HG03442 (cell line): ENCODE measurements around the gene SKIC2.
A peak's percentile ranks its signal among the peaks of the same experiment; 100 is the strongest.

Experiments
- ATAC-seq: cut with Tn5 transposase; IDR thresholded peaks from one replicate; pipeline ENCODE4 v1.9.1; 2021; ENCODE audit warnings: mild to moderate bottlenecking, moderate library complexity; ENCODE audit not compliant: unreplicated experiment

SKIC2 gene

DNA sequence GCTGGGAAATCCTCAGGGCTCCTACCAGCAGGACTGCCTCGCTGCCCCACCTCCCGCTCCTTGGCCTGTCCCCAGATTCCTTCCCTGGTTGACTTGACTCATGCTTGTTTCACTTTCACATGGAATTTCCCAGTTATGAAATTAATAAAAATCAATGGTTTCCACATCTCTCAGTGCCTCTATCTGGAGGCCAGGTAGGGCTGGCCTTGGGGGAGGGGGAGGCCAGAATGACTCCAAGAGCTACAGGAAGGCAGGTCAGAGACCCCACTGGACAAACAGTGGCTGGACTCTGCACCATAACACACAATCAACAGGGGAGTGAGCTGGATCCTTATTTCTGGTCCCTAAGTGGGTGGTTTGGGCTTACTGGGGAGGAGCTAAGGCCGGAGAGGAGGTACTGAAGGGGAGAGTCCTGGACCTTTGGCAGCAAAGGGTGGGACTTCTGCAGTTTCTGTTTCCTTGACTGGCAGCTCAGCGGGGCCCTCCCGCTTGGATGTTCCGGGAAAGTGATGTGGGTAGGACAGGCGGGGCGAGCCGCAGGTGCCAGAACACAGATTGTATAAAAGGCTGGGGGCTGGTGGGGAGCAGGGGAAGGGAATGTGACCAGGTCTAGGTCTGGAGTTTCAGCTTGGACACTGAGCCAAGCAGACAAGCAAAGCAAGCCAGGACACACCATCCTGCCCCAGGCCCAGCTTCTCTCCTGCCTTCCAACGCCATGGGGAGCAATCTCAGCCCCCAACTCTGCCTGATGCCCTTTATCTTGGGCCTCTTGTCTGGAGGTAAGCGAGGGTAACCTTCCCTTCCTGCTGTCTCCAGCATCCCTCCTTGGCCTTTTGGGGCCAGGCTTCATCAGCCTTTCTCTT is 13.2 kb upstream of the SKIC2 start, which contains the start of gene CFB:
Gene CFB, plus strand, starts transcription at position 589 of the 863 bp plus-strand sequence. Its CDS starts 127 bp downstream, at position 716.
- ATAC-seq, result no peak

DNA sequence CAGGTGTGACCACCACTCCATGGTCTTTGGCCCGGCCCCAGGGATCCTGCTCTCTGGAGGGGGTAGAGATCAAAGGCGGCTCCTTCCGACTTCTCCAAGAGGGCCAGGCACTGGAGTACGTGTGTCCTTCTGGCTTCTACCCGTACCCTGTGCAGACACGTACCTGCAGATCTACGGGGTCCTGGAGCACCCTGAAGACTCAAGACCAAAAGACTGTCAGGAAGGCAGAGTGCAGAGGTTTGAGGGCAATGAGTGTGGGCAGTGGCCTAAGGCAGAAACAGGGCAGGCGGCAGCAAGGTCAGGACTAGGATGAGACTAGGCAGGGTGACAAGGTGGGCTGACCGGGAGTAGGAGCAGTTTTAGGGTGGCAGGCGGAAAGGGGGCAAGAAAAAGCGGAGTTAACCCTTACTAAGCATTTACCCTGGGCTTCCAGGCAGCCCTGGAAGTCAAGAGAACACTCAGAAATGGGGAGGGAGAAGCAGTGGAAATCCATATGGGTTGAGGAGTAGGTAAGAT is 12.5 kb upstream of the SKIC2 start:
- ATAC-seq, result no peak

DNA sequence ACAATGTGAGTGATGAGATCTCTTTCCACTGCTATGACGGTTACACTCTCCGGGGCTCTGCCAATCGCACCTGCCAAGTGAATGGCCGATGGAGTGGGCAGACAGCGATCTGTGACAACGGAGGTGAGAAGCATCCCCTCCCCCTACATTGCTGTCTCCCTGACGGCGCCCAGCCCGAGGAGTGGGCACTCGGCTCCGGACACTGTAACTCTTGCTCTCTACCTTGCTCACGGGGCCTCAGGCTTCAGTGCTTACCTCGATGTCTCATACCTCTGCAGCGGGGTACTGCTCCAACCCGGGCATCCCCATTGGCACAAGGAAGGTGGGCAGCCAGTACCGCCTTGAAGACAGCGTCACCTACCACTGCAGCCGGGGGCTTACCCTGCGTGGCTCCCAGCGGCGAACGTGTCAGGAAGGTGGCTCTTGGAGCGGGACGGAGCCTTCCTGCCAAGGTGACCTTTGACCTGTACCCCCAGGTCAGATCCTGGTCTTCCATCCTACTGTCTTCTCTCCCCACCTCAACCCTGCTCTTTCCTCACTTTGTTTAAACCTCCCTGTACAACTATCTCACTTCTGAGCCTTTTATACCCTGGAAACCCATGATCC is 11.8 kb upstream of the SKIC2 start:
- ATAC-seq, result no peak

DNA sequence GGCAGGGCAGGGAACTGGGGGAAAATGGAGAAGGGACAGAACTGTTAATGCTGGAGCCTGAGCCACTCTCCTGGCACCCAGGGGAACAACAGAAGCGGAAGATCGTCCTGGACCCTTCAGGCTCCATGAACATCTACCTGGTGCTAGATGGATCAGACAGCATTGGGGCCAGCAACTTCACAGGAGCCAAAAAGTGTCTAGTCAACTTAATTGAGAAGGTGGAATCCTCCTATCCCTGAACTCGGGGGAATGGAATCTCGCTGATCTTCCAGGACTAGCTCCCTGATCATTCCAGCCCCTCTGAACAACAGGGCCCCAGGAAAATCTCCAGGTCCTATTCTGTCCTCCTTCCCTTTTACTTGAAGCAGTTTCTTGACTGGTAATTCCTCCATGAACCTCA is 11.1 kb upstream of the SKIC2 start:
- ATAC-seq, result no peak

DNA sequence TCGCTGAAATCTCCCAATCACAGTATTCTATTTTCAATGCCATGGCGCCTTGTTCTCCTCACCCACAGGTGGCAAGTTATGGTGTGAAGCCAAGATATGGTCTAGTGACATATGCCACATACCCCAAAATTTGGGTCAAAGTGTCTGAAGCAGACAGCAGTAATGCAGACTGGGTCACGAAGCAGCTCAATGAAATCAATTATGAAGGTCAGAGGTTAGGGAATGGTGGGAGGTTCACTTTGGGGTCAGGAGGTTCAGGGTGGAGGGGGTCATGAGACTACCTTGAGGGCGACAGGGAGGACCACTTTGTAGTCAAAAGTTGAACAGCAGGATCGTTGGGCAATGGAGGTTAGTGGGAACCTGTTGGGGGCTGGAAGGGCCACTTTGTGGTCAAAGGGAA is 10.7 kb upstream of the SKIC2 start:
- ATAC-seq, result no peak

DNA sequence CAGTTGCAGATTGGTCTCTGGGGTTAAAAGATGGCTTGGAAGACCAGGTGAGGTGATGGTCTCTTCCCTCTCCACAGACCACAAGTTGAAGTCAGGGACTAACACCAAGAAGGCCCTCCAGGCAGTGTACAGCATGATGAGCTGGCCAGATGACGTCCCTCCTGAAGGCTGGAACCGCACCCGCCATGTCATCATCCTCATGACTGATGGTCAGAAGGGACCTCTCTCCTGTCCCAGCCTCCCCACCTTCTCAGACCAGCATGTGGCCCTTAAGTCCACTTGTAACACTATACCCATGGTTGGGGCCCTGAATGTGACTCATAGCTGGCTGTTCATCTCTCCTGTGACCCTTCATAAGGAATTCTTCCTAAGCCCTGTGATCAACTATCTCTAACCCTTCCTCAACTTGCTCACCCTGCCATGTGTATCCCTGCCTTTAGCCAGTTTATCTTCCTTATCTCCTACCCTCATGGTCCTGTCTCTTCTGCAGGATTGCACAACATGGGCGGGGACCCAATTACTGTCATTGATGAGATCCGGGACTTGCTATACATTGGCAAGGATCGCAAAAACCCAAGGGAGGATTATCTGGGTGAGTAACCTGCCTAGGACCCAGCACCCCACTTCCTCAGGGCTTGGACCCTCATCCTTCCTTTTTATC is 10.1 kb upstream of the SKIC2 start:
- ATAC-seq, result no peak

DNA sequence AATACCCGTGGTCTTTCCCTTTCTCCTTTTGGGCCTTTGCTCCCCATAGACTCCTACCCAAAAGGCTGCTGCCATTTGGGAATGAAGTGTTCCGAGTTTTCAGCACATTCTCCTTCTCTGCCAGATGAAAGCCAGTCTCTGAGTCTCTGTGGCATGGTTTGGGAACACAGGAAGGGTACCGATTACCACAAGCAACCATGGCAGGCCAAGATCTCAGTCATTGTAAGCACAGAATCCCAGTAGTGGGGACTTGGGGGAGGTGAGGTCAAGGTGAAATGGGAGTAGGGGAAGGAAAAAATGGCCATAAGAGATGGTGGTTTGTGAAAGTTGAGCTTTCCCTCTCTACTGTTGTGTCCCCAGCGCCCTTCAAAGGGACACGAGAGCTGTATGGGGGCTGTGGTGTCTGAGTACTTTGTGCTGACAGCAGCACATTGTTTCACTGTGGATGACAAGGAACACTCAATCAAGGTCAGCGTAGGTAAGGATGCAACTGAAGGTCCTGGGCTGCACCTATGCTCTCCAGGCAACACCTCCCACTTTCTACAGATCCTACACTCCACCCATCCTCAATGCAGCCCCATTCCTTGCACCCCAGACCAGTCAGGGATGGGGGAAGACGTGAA is 8.9 kb upstream of the SKIC2 start:
- ATAC-seq, result no peak

DNA sequence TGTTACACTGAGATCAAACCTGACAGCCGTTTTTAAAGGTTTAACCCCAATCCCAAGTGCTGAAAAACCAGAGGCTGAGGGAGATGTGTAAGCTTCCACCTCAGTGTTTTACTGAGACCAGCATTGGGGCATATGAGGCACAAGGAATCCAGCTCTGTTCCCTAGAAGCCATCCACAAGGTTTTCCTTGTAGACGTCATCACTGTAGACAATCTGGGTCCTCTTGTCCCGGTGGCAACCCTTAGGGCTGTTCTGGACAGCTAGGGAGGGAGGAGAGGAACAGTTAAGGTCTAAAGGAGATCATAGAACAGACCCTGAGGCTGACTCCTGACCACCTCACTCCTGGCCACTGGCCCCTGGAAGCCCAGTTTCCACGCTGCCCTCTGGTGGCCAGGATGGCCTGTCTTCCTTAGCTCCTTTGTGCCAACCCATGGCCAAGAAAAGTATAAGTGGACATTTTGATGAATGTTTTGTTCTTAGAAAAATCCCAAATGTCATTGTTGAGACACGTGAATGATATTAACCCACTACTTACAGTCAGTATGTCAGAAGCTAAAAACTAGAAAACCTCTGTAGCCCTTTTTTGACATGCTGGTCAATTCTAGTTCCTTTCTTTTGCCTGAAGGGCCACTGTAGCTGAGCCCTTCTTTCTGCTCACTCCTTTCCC is 6.7 kb upstream of the SKIC2 start:
- ATAC-seq, result no peak

DNA sequence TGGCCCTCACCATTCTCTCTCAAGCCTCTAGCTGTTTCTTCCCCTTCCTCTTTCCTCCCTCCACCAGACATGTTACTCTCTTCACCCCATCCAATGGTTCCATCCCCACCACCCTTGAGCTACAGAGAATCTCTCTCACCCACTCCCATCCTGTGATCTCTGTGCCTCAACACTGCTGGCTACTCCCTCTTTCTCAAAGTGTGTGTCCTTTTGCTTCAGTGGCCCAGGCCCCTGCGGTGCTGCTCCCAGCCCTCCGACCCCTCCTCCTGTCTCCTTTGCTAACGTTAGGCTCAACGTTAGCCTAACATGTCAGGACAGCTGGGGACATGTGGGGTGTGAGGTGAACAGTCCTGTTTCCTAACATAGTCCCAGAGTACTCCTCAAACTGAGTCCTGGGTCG is 6.1 kb upstream of the SKIC2 start:
- ATAC-seq, result no peak

DNA sequence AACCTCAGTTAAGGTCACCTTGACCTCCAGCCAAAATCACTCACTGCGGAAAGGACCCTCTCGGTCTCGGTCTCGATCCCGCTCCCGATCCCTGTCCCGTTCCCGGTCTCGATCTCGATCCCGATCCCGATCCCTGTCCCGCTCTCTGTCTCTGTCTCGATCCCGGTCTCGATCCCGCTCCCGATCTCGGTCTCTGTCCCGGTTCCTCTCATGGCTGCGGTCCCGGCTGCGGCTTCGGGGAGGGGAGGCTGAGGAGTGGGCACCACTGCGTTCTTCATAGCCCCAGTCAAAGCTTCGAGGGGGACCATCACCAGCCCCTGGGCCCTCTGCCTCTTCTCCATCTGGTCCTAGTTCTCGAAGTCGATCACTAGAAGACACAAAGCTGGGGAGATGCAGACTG is 4.5 kb upstream of the SKIC2 start:
- ATAC-seq, result no peak

DNA sequence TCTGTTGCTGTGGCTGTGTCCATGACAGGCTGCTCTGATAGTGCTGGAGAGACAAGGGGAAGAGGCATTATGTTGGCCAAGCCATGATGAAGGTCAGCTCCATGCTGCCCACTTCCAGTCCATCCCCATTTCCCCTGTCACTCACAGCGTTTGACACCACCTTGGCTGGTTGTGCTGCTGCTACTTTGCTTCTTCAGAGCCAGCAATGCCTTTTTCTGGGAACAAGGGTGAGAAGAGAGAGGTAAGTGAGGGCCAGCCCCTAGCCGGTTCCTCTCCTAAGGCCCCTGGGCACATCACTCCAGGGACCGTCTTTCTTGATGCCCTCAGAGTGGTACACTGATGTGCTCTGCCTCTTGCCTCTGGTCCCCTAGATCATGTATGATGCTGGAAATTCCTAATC is 2.2 kb upstream of the SKIC2 start:
- no peak for ATAC-seq

DNA sequence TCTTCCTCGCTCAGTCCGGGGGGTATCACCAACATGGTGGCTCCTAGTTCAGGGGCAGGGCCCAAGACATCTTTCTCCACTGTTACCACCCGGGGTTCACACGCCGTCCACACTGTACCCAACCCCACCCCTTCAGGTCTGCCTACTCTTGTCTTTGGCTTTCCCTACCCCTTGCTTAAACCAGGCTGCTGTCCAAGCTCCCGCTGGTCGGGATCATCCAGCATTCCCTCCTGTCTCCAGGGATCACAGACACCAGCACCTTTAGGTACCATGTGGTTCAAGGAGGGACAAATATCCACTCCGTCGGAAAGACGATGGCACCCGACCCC is 599 bp upstream of the SKIC2 start:
- ATAC-seq, result peak; percentile 11

DNA sequence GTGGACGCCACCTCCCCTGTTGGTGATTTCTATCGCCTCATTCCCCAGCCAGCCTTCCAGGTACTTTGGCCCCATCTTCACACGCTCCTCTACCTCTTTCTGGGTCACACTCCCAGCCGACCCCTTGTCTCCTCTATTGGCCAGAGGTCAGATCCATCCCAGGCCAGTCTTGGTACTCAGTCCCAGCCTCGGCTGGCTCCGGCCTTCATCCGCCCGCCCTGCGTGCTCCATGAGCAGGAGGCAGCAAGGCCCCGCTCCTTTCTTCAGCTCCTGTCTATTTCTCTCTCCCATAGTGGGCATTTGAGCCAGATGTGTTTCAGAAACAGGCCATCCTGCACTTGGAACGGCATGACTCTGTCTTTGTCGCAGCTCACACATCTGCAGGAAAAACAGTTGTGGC is 2.6 kb downstream of the SKIC2 start:
- ATAC-seq, result no peak

DNA sequence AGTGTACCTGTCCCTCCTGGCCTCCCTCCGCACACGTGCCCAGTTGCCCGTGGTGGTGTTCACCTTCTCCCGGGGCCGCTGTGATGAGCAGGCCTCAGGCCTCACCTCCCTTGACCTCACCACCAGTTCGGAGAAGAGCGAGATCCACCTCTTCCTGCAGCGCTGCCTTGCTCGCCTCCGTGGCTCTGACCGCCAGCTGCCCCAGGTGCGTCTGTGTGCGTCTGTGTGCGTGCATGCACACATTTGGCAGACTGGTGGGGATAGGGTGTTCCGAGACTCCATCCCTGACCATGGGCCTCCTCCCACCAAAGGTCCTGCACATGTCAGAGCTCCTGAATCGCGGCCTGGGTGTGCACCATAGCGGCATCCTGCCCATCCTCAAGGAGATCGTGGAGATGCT is 4.9 kb downstream of the SKIC2 start:
- ATAC-seq, result no peak

DNA sequence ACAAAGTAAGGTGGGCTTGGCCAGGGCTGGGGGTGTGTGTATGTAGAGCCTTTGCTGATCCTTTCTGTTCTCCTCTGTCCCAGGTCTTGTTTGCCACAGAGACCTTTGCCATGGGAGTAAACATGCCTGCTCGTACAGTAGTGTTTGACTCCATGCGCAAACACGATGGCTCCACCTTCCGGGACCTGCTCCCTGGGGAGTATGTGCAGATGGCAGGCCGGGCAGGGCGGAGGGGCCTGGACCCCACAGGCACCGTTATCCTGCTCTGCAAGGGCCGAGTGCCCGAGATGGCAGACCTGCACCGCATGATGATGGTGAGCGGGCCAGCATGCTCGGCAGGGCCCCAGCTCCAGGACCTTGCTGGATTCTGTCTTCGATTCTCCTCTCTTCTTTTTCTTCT is 6.7 kb downstream of the SKIC2 start:
- no peak for ATAC-seq

DNA sequence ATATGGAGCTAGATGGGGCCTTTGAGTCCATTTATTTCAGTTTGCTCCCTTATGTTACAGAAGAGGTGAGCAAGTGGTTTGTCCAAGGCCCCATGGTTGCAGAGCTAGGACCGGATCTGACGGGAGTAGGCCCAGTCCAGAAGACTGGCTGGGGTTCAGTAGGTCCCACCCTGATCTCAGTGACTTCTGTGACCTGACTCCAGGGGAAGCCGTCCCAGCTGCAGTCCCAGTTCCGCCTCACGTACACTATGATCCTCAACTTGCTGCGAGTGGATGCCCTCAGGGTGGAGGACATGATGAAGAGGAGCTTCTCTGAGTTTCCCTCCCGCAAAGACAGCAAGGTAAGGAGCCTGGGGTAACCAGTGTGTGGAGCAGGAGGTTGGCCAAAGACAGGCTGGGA is 7.5 kb downstream of the SKIC2 start:
- no peak for ATAC-seq

DNA sequence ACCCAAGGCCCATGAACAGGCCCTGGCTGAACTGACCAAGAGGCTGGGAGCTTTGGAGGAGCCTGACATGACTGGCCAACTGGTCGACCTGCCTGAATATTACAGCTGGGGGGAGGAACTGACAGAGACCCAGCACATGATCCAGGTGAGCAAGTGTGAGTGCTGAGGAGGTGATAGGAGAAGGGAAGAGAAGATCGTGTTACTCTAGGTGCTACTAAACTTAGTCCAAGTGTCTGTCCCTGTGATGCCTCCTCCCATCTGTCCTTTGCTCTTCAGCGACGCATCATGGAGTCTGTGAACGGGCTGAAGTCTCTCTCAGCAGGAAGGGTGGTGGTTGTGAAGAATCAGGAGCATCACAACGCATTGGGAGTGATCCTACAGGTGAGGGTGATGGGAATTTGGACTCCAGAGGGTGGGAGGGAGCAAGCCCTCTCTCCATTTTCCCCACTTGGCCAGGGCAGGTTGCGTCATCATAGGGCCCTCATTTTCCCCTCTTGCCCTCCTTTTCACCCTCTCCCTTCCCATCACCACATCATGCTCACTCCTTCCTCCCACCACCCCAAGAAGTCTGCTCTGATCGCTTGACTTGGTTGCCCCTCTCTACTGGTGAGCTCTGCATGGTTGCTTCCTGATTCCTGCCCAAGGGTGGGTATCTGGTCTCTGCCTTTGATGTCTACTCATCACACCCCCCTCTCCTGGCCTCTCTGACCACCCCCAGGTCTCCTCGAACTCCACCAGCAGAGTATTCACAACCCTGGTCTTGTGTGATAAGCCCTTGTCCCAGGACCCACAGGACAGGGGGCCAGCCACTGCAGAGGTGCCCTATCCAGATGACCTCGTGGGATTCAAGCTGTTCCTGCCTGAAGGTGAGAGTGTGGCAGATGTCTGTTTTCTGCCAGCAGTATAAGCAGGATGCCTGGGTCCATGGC is 8.3 kb downstream of the SKIC2 start:
- no peak for ATAC-seq

DNA sequence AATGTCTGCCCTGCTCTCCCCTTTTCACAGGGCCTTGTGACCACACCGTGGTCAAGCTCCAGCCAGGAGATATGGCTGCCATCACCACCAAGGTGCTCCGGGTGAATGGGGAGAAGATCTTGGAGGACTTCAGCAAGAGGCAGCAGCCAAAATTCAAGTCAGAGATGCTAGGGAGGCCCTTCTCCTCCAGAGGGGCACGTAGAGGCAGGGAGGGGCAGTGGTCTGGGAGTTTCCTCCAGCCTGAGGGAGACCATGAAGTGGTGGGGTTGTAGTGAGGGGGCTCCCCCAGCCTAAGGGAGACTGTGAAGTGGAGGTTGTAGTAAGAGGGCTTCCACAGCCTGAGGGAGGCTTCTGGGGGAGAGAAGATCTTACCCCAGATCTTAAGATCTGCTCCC is 8.9 kb downstream of the SKIC2 start:
- no peak for ATAC-seq

DNA sequence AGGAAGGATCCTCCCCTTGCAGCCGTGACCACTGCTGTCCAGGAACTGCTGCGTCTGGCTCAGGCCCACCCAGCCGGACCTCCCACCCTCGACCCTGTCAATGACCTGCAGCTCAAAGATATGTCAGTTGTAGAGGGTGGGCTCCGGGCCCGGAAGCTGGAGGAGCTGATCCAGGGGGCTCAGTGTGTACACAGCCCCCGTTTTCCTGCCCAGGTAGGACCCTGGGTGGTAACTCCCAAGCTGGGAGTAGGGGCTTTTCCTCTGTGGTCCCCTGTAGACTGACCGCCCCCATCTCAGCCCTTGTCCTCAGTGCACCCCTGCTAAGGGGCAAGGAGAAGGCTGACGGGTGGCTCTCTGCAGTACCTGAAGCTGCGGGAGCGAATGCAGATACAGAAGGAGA is 9.4 kb downstream of the SKIC2 start:
- ATAC-seq, result no peak
